HG02642 (cell line): ENCODE measurements around the gene SCRN3.
"Not testable (repeated sequence)": the region's sequence is repeated elsewhere in the genome, so short reads cannot be mapped to it uniquely, and the experiment has no call there.

Experiments used
- ATAC-seq: cut with Tn5 transposase; IDR thresholded peaks from one replicate; pipeline ENCODE4 v1.9.1; 2021; ENCODE audit warnings: mild to moderate bottlenecking; ENCODE audit not compliant: unreplicated experiment, poor library complexity

The SCRN3 gene

DNA sequence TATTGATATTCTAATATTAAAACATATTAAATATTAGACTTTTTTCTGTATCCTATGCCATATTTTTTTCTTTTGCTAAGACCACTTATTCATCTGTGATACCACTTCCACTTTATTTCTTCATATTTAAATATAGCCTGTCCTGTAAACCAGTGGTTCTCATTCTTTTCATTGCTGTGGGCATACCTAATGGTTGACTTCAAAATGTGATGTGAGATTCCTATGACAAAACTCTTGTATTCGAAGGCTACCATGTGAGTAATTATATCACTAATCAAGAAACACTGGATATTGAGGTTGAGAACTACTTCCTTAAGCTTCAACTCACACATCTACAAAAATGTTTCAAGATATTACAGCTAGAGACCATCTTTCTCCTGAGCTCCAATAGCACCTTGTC is 3.6 kb downstream of the SCRN3 start:
- ATAC-seq, result no peak

DNA sequence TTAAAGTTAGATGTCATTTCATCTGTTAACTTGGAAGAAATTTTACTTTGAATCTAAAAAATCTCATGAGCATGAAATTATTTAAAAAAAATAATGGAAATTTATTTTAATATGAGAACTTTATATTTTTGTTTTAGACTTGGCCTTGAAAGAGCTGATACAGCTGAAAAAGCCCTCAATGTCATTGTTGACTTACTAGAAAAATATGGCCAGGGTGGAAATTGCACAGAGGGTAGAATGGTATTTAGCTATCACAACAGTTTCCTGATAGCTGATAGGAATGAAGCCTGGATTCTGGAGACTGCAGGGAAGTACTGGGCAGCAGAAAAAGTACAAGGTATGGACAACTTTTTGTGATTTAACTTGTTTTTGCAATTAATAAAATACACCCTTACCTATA is 5.3 kb downstream of the SCRN3 start:
- ATAC-seq, result no peak

DNA sequence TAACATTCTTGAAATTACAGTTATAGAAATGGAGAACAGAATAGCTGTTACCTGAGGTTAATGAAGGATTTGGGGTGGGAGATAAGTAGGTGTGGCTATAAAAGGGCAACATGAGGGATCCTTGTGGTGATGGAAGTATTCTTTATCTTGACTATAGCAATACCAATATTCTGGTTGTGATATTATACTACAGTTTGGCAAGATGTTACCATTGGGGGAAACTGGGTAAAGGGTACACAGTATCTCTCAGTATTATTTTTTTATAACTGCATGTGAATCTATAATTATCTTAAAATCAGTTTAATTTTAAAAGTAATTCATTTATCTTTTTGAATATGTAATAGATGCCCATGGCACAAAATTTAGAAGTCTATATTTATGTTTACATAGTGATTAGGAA is 8.1 kb downstream of the SCRN3 start:
- no peak for ATAC-seq

DNA sequence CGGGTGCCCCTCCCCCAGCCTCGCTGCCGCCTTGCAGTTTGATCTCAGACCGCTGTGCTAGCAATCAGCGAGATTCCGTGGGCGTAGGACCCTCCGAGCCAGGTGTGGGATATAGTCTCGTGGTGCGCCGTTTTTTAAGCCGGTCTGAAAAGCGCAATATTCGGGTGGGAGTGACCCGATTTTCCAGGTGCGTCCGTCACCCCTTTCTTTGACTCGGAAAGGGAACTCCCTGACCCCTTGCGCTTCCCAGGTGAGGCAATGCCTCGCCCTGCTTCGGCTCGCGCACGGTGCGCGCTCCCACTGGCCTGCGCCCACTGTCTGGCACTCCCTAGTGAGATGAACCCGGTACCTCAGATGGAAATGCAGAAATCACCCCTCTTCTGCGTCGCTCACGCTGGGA is 14.5 kb downstream of the SCRN3 start:
- ATAC-seq, result not testable (repeated sequence)

DNA sequence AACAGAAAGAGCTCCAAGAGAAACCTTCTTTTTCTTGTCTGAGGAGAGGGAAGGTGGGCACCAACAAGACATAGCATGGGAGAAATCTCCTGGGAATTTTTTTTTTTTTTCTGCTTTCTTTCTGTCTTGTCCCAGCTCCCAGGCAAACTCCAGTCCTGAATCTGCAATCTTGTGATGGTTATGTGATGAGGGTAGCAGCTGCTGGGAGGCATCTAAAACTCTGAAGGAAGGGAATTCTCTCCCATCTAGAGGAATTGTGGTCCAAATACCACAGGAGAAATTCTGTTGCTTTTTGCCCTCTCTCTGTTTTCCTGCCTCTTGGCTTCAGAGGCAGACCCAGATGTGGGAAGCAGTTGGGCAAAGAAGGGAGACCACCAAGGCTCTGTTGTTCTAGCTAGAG is 16.7 kb downstream of the SCRN3 start:
- no peak for ATAC-seq

DNA sequence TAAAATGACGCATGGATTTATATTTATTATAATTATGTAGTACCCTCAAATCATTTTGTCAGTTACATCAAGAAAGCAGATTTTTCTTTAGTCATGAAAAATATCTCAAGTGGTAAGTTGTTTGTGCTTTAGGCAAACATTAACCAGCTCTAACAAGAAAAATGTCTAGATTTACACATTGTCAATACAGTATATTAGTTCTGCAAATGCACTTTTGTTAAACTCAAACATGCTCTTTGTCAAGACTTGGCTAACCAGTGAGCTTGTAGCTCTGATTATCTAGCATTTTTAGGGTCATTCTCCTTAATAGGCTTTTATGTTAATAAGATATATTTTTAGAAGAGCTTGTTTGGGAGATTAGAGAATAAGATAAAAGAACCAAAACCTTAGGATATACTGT is 32.7 kb downstream of the SCRN3 start:
- ATAC-seq, result no peak

DNA sequence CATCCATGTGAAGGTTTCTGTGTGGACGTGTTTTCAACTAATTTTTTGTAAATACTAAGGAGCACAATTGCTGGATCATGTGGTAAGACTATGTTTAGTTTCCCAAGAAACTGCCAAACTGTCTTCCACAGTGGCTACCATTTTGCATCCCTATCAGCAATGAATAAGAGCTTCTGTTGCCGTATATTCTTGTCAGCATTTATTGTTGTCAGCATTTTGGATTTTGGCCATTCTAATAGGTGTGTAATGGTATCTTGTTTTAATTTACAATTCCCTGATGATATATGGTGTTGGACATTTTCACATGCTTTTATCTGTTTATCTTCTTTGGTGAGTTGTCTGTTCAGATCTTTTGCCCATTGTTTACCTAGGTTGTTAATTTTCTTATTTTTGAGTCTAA is 34.5 kb downstream of the SCRN3 start:
- no peak for ATAC-seq

DNA sequence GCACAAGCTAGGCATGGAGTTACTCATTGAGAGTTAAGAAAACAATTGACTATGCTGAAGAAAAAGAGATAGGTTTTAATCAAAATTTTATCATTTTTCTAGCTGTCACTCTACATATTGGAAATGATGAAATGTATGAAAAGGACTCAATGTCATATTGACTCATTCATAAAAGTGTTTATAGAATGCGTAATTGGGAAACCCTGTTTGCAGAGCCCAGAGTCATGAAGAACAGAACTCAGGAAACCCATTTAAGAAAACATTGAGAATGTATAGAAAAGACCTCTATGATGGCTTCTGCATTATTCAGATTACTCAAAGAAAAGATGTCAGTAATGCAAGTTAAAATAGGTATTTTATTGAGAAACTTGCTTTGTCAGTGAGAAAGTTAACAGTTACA is 36.4 kb downstream of the SCRN3 start:
- ATAC-seq, result no peak

DNA sequence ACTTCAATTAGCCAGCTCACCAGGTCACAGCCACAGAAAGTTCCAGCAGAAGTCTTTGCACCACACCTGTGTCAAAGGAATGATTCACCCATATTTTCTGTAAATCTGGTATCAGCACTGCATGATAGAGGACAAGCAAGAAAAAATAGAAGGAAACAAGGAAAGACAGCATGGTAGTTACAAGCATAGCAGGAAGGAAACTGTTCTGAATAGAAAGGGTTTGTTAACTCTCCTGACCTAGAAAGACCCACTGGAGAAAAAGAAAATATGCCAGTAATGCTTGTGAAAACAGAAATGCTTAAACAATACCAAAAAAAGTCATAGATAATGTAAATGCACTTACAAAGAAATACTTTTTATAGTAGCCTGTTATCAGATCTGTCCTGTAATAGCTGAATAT is 40.8 kb downstream of the SCRN3 start:
- ATAC-seq, result no peak

DNA sequence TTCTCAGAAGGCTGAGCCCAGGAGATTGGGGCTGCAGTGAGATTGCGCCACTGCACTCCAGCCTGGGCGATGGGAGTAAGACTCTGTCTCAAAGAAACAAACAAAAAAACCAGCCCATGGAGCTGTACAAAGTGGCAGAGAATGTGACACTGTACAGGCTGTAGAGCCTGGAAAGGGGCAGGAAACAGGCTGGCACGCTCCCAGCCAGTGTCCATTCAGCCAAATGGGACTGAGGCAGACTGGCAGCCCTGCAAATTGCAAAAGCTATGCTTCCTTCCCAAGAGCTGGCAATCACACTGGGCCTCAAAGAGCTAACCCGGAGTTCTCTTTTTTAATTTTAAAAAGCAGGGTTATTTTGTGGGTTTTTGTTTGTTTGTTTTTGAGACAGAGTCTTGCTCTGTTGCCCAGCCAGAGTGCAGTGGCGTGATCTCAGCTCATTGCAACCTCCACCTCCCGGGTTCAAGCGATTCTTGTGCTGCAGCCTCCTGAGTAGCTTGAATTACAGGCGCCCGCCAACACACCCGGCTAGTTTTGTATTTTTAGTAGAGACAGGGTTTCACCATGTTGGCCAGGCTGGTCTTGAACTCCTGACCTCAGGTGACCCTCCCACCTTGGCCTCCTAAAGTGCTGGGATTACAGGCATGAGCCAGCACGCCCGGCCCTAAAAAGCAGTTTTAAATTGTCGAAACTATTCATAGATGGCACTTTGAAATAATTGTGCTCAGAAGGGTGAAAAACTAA is 42.8 kb downstream of the SCRN3 start:
- ATAC-seq, result no peak

DNA sequence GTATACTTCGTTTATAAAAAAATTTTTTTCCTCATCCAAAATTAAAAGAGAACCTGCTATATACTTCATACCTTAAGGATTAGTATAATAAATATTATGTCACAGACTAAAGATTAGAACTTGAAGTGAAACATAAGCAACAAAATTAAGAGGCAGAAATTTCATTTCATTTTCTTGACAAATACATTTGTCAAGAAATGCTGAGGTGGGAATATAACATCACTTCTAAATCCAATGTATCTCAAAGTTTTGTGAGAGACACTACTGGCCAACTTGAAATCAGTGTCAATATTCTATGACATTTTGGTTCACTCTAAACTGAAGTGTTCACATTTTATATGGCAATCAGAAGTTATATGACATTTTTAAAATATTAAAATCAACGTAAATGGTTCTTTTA is 43.8 kb downstream of the SCRN3 start:
- ATAC-seq, result no peak

DNA sequence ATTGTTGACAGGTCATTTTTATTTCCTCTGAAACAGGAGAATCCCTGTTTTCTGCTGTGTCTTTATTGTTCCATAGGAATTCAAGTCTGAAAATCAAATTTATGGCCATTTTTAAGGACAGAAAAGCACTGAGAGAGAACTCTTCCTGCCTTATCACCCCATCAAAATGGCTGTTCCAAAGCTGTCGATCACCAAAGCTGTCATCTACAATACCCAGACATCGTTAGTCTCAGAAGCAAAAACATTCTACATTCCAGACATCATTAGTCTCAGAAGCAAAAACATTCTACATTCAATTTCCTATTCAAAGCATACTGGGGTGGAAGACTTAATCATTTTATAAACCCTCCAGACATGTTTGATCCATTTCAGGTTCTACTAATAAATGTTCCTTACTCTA is 44.4 kb downstream of the SCRN3 start:
- no peak for ATAC-seq

DNA sequence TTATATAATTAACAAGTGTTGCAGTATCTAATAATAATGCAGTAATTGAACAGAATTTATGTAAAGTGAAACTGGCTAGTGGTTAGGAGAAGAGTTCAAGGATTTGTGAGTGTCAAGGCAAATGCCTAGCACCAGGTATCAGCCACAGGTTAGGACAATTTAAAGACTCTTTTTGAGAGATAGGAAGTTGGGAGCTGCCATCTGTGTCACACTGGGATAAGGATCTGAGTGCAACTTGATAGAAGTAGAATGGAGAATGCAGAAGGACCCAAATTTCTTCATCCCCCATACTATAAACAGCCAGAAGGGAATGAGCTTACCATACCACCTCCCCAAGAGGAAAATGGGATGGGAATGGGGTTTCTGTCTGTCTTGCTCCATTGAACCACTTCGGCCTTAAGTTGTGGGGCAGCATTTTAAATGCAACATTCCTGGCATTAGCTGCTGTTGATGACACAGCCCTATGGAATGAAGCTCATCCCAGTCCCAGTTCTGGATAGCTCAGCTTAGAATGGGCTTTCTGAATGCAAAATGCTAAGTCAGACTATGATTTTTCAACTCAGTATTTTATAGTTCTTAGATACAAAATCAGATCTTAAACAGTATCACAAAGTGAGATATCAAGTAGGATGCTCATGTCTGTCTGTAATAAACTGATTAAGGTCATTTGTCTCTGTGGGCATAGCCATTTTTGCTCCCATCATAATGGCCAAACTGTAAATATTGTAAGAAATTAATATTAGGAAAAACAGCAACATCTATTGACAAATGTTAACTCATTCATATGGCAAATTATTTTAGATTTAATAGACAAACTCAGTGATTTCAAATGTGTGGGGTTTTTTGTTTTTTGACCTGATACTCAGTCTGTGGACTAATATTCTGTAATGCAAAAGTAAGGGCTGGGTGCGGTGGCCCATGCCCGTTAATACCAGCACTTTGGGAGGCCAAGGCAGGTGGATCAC is 47.3 kb downstream of the SCRN3 start:
- no peak for ATAC-seq

DNA sequence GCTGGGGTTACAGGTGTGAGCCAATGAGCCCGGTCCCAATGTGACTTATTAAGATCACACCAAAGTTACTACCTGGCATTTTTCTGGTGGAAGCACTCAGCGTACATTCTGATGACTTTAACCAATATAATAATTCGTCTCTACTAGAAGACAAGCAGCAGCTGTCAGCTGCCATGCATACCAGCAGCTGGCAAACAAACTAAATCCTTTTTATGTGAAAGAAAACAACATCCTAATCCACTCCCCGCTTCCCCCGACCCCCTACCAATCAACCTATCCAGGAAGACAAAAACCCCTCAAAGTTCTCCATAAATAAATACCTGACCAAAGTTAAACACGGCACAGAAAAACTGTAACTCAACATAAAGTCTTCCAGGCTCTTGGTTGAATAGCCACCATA is 49.2 kb downstream of the SCRN3 start:
- no peak for ATAC-seq

DNA sequence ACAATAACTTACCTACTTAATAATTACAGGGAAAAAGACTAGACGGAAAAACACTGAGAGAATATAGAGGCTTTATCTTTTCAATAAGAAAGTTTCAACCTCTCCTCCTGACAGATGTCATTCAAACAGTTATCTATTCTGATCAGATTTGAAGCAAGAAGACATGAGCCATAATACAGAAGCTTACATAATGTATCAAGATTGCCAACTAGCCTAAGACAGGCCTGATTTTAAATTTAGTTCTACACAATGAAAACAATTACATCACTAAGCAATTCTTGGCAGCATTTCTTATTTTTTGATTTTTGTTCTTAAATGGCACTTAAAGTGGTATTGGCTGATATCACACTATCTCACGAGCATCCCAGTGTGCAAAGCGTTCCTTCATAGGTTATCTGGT is 49.7 kb downstream of the SCRN3 start:
- ATAC-seq, result no peak

DNA sequence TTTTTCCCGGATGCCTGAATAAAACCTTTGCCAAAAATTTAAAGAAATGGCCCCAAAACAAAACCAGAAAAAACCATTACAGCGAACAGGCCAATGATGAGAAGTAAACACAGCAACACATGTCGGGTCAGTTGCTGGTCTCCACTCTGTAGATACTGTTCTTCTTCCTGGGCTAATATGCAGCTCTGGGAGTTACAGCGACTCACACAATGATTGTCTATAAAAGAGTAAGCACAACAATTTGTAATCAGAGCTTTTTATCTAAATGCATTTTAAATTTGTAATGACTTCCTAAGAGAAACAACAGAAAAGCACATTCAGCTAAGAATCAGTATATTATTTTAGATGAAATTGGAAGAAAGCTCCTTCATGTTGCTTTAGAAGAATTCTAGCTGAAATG is 51.0 kb downstream of the SCRN3 start:
- no peak for ATAC-seq

DNA sequence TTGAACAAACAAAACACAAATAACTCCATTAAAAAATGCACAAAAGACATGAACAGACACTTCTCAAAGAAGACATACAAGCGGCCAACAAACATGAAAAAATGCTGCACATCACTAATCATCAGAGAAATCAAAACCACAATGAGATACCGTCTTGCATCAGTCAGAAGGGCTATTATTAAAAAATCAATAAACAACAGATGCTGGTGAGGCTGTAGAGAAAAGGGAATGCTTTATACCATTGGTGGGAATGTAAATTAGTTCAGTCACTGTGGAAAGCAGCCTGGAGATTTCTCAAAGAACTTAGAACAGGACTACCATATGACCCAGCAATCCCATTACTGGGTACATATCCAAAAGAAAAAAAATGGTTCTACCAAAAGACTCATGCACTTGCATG is 53.5 kb downstream of the SCRN3 start:
- ATAC-seq, result no peak

DNA sequence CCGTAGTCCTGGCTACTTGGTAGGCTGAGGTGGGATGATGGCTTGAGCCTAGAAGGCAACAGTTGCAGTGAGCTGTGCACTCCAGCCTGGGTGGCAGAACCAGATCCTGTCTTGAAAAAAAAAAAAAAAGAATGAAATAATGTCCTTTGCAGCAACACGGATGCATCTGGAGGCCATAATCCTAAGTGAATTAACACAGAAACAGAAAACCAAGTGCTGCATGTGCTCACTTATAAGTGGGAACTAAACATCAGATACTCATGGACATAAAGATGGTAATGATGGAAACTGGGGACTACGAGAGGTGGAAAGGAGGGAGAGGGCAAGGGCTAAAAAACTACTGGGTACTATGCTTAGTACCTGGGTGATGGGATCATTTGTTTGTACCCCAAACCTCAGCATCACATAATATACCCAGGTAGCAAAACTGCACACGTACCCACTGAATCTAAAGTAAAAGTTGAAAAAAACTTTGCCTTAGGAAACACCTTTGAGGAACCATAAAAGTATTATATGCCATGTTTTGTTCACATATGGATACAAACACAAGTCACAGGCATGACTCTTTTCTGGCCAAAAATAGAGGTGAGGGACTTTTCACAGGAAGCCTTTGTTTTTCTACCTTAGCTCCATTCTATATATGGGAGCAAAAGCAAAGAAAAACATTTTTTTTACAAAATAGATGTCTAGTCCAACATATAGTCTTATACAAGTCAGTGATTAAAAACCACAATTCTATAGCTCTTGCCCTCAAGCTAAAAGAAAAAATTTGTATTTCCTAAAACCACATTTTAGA is 54.7 kb downstream of the SCRN3 start:
- ATAC-seq, result no peak

DNA sequence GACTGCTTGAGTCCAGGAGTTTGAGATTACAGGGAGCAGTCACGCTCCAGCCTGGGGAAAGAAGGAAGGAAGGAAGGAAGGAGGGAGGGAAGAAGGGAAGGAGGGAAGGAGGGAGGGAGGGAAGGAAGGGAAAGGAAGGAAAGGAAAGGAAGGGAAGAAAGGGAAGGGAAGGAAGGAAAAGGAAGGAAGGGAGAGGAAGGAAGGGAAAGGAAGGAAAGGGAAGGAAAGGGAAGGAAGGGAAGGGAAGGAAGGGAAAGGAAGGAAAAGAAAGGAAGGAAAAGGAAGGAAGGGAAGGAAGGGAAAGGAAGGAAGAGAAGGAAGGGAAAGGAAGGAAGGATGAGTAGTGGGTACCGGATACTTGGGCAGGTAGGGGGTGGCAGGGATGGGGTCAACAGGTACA is 59.0 kb downstream of the SCRN3 start:
- ATAC-seq, result no peak

DNA sequence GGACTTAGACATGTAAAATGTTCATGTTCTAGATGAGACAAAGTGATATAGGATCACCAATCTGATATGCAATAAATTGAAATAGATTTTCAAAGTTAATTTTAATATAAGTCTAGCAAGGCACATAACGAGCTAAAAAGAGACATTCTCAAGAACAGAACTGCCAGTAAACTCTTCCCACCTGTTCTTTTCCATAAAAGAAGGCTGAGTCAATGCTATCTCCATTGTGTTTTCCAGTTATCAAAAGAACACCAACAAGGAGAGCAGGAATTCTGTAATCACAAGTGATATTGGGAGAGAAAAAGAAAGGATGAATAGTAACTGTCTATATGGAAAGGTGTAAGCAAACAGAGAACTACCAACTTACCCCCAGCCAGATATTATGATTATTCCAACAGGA is 65.7 kb downstream of the SCRN3 start:
- no peak for ATAC-seq

DNA sequence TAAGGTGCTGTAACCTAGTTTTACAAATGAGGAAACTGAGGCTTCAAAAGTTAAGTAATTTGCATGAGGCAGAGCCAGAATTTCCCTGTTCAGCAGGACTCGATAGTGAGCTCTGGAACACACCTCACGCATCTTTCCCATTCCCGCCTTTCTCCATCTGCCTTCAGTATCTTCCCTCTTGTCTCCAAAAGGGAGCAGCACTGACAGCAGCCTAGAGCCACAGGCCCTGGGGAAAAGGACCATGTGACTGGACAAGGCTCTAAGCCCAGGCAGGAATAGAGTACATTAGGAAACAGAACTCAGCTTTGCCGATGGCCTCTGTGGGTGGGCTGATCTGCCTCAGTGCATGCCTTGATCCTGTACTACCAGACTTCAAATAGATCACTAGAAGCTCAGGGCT is 69.8 kb downstream of the SCRN3 start:
- no peak for ATAC-seq
